Measurements from ENCODE around the gene SCN2B.
"Not testable (repeated sequence)": the region's sequence is repeated elsewhere in the genome, so short reads cannot be mapped to it uniquely, and the experiment has no call there.

Gene SCN2B

GRCh38 chr11:118205606-118206378 is 29.4 kb upstream of the SCN2B start:
- H3K36me3 ChIP-seq (ENCODE audit: control insufficient read depth, insufficient read depth, low read length, severe bottlenecking): no peaks in the 10 kb centered on the region
- no peak overlapping the region for H3K4me3 ChIP-seq (ENCODE audit: low read length)
- peaks cover 76% of the 10 kb centered on the region for H3K27me3 ChIP-seq (replicated peaks; ENCODE audit: control insufficient read depth, insufficient read depth, low read length)
- no peak overlapping the region for H3K9ac ChIP-seq (ENCODE audit: low read length)
- peaks cover 10% of the 10 kb centered on the region for H3K4me1 ChIP-seq (ENCODE audit: control insufficient read depth, insufficient read depth, low read length)
- no peaks in the 10 kb centered on the region for H3K9me3 ChIP-seq (ENCODE audit: control insufficient read depth, low read length)
- DNase-seq (ENCODE audit: low read depth): no peak

- no peak for DNase-seq (ENCODE audit: low read depth)
- Histone ChIP-seq H3K27me3 (replicated peaks; ENCODE audit: control insufficient read depth, insufficient read depth, low read length) (peaks cover 61% of the 10 kb centered on the region), H3K9ac (ENCODE audit: low read length) (no peak overlapping the region), H3K4me3 (ENCODE audit: low read length) (no peak overlapping the region), H3K4me1 (ENCODE audit: control insufficient read depth, insufficient read depth, low read length) (peaks cover 4% of the 10 kb centered on the region), H3K9me3 (ENCODE audit: control insufficient read depth, low read length) (no peaks in the 10 kb centered on the region), H3K36me3 (ENCODE audit: control insufficient read depth, insufficient read depth, low read length, severe bottlenecking) (no peaks in the 10 kb centered on the region)
These were observed 26.4 kb upstream of the SCN2B start for GRCh38 chr11:118202599-118203422.

GRCh38 chr11:118201966-118202365 is 25.5 kb upstream of the SCN2B start:
- no peak for DNase-seq (ENCODE audit: low read depth)
- no peaks in the 10 kb centered on the region for H3K36me3 ChIP-seq (ENCODE audit: control insufficient read depth, insufficient read depth, low read length, severe bottlenecking)
- no peak overlapping the region for H3K9ac ChIP-seq (ENCODE audit: low read length)
- peaks cover 58% of the 10 kb centered on the region for H3K27me3 ChIP-seq (replicated peaks; ENCODE audit: control insufficient read depth, insufficient read depth, low read length)
- no peak overlapping the region for H3K4me3 ChIP-seq (ENCODE audit: low read length)
- no peaks in the 10 kb centered on the region for H3K9me3 ChIP-seq (ENCODE audit: control insufficient read depth, low read length)
- peaks cover 4% of the 10 kb centered on the region for H3K4me1 ChIP-seq (ENCODE audit: control insufficient read depth, insufficient read depth, low read length)

GRCh38 chr11:118200901-118201680 is 24.7 kb upstream of the SCN2B start:
- Histone ChIP-seq H3K27me3 (replicated peaks; ENCODE audit: control insufficient read depth, insufficient read depth, low read length) (peaks cover 52% of the 10 kb centered on the region), H3K36me3 (ENCODE audit: control insufficient read depth, insufficient read depth, low read length, severe bottlenecking) (no peaks in the 10 kb centered on the region), H3K9ac (ENCODE audit: low read length) (no peak overlapping the region), H3K9me3 (ENCODE audit: control insufficient read depth, low read length) (no peaks in the 10 kb centered on the region), H3K4me1 (ENCODE audit: control insufficient read depth, insufficient read depth, low read length) (no peaks in the 10 kb centered on the region), H3K4me3 (ENCODE audit: low read length) (no peak overlapping the region)
- DNase-seq (ENCODE audit: low read depth): no peak

- Histone ChIP-seq H3K4me1 (ENCODE audit: control insufficient read depth, insufficient read depth, low read length) (peaks cover 1% of the 10 kb centered on the region), H3K27me3 (replicated peaks; ENCODE audit: control insufficient read depth, insufficient read depth, low read length) (peaks cover 46% of the 10 kb centered on the region), H3K9ac (ENCODE audit: low read length) (no peak overlapping the region), H3K4me3 (ENCODE audit: low read length) (no peak overlapping the region), H3K36me3 (ENCODE audit: control insufficient read depth, insufficient read depth, low read length, severe bottlenecking) (no peaks in the 10 kb centered on the region), H3K9me3 (ENCODE audit: control insufficient read depth, low read length) (no peaks in the 10 kb centered on the region)
- DNase-seq (ENCODE audit: low read depth): no peak
These were observed 24.1 kb upstream of the SCN2B start for GRCh38 chr11:118200497-118200896.

- Histone ChIP-seq H3K9ac (ENCODE audit: low read length) (no peak overlapping the region), H3K36me3 (ENCODE audit: control insufficient read depth, insufficient read depth, low read length, severe bottlenecking) (no peaks in the 10 kb centered on the region), H3K9me3 (ENCODE audit: control insufficient read depth, low read length) (no peaks in the 10 kb centered on the region), H3K4me3 (ENCODE audit: low read length) (no peak overlapping the region), H3K27me3 (replicated peaks; ENCODE audit: control insufficient read depth, insufficient read depth, low read length) (peaks cover 39% of the 10 kb centered on the region), H3K4me1 (ENCODE audit: control insufficient read depth, insufficient read depth, low read length) (peaks cover 9% of the 10 kb centered on the region)
- DNase-seq (ENCODE audit: low read depth): no peak
These were observed 22.7 kb upstream of the SCN2B start for GRCh38 chr11:118199135-118199534.

GRCh38 chr11:118198370-118198769 is 21.9 kb upstream of the SCN2B start:
- Histone ChIP-seq H3K27me3 (replicated peaks; ENCODE audit: control insufficient read depth, insufficient read depth, low read length) (peaks cover 31% of the 10 kb centered on the region), H3K4me3 (ENCODE audit: low read length) (no peak overlapping the region), H3K9me3 (ENCODE audit: control insufficient read depth, low read length) (no peaks in the 10 kb centered on the region), H3K4me1 (ENCODE audit: control insufficient read depth, insufficient read depth, low read length) (peaks cover 9% of the 10 kb centered on the region), H3K36me3 (ENCODE audit: control insufficient read depth, insufficient read depth, low read length, severe bottlenecking) (no peaks in the 10 kb centered on the region), H3K9ac (ENCODE audit: low read length) (peak overlapping the region; percentile 55)
- peak; percentile 84 for DNase-seq (ENCODE audit: low read depth)

GRCh38 chr11:118194835-118195627 is 18.6 kb upstream of the SCN2B start:
- no peaks in the 10 kb centered on the region for H3K36me3 ChIP-seq (ENCODE audit: control insufficient read depth, insufficient read depth, low read length, severe bottlenecking)
- no peaks in the 10 kb centered on the region for H3K9me3 ChIP-seq (ENCODE audit: control insufficient read depth, low read length)
- H3K9ac ChIP-seq (ENCODE audit: low read length): peak overlapping the region; percentile 36
- H3K4me1 ChIP-seq (ENCODE audit: control insufficient read depth, insufficient read depth, low read length): peaks cover 9% of the 10 kb centered on the region
- H3K4me3 ChIP-seq (ENCODE audit: low read length): no peak overlapping the region
- DNase-seq (ENCODE audit: low read depth): peak; percentile 80
- H3K27me3 ChIP-seq (replicated peaks; ENCODE audit: control insufficient read depth, insufficient read depth, low read length): peaks cover 8% of the 10 kb centered on the region

GRCh38 chr11:118193910-118194566 is 17.6 kb upstream of the SCN2B start:
- no peaks in the 10 kb centered on the region for H3K36me3 ChIP-seq (ENCODE audit: control insufficient read depth, insufficient read depth, low read length, severe bottlenecking)
- no peaks in the 10 kb centered on the region for H3K9me3 ChIP-seq (ENCODE audit: control insufficient read depth, low read length)
- H3K4me3 ChIP-seq (ENCODE audit: low read length): no peak overlapping the region
- peaks cover 8% of the 10 kb centered on the region for H3K27me3 ChIP-seq (replicated peaks; ENCODE audit: control insufficient read depth, insufficient read depth, low read length)
- H3K9ac ChIP-seq (ENCODE audit: low read length): no peak overlapping the region
- H3K4me1 ChIP-seq (ENCODE audit: control insufficient read depth, insufficient read depth, low read length): peaks cover 9% of the 10 kb centered on the region
- no peak for DNase-seq (ENCODE audit: low read depth)

- not testable (repeated sequence) for H3K4me3 ChIP-seq (ENCODE audit: low read length)
These were observed 16.4 kb upstream of the SCN2B start for GRCh38 chr11:118192817-118193216.

More at GRCh38 chr11:118192817-118193216, 16.4 kb upstream of the SCN2B start:
- H3K9ac ChIP-seq (ENCODE audit: low read length); H3K4me1 ChIP-seq (ENCODE audit: control insufficient read depth, insufficient read depth, low read length); H3K27me3 ChIP-seq (replicated peaks; ENCODE audit: control insufficient read depth, insufficient read depth, low read length); H3K9me3 ChIP-seq (ENCODE audit: control insufficient read depth, low read length); H3K36me3 ChIP-seq (ENCODE audit: control insufficient read depth, insufficient read depth, low read length, severe bottlenecking); DNase-seq (ENCODE audit: low read depth): not testable (repeated sequence)
